Kidney epithelial cell (primary cell): ENCODE measurements around the gene STAMBPL1. TPM values are rescaled to one million over a fixed set of nuclear protein-coding genes. Genes with fewer than 3 reads are reported as not detected.

ENCODE experiments used
- DNase-seq: peaks from one replicate; pipeline ENCODE4 v3.0.0-alpha.2; 2010; ENCODE audit warnings: low read depth
- H3K27me3 ChIP-seq: 2 replicates; pipeline ENCODE4 v1.6.0; 2011; ENCODE audit warnings: low read length; ENCODE audit not compliant: control insufficient read depth, insufficient read depth
- H3K36me3 ChIP-seq: 2 replicates; pipeline ENCODE4 v1.5.1; 2011; ENCODE audit warnings: low read length; ENCODE audit not compliant: control insufficient read depth, insufficient read depth
- H3K4me3 ChIP-seq: 2 replicates; pipeline ENCODE4 v1.5.1; 2011; ENCODE audit warnings: low read depth, mild to moderate bottlenecking, control low read depth, low read length
- CTCF ChIP-seq: IDR thresholded peaks from 2 replicates; pipeline ENCODE4 v1.5.1; 2011; ENCODE audit warnings: mild to moderate bottlenecking, moderate library complexity, low read length, control low read depth, inconsistent platforms; ENCODE audit not compliant: insufficient read depth, poor library complexity, severe bottlenecking
- total RNA-seq: library from RNA; depleted of rRNA; stranded (reverse); fragments of >200 nt; gene quantifications from 2 replicates; pipeline ENCODE4 v1.2.3, GENCODE V29; 2015

The STAMBPL1 gene
- total RNA-seq, 1 donor from 2014 or later, result 5.2 TPM

GRCh38 chr10:88892222-88892967, 12.3 kb downstream of the STAMBPL1 start:
- DNase-seq, result no peak
- Histone ChIP-seq H3K4me3 (no peak overlapping the region), H3K27me3 (no peaks in the 10 kb centered on the region), H3K36me3 (no peaks in the 10 kb centered on the region)
- no peak for TF ChIP-seq CTCF

- no peaks in the 10 kb centered on the region for H3K27me3 ChIP-seq
- no peak for TF ChIP-seq CTCF
- H3K36me3 ChIP-seq, result no peaks in the 10 kb centered on the region
- DNase-seq, result no peak
- no peak overlapping the region for H3K4me3 ChIP-seq
Observed at GRCh38 chr10:88893611-88894010, 13.6 kb downstream of the STAMBPL1 start.

- no peak for DNase-seq
- TF ChIP-seq CTCF, result no peak
- H3K36me3 ChIP-seq, result no peaks in the 10 kb centered on the region
- H3K27me3 ChIP-seq, result no peaks in the 10 kb centered on the region
- no peak overlapping the region for H3K4me3 ChIP-seq
Observed at GRCh38 chr10:88895250-88895649, 15.2 kb downstream of the STAMBPL1 start.

- DNase-seq, result no peak
- no peak for TF ChIP-seq CTCF
- Histone ChIP-seq H3K4me3 (no peak overlapping the region), H3K36me3 (no peaks in the 10 kb centered on the region), H3K27me3 (no peaks in the 10 kb centered on the region)
Observed at GRCh38 chr10:88896372-88896993, 16.4 kb downstream of the STAMBPL1 start.

- no peak for DNase-seq
- no peaks in the 10 kb centered on the region for H3K27me3 ChIP-seq
- TF ChIP-seq CTCF, result no peak
- H3K36me3 ChIP-seq, result no peaks in the 10 kb centered on the region
- no peak overlapping the region for H3K4me3 ChIP-seq
Observed at GRCh38 chr10:88896994-88897853, 17.2 kb downstream of the STAMBPL1 start.
